Activated CD4-positive, alpha-beta T cell treated with anti-CD3 and anti-CD28 coated beads, Interleukin-2, amount 10 ng/mL, durations not matched to agents 7 days and 5 days (primary cell): ENCODE measurements around the gene PSD2. TPM values are rescaled to one million over a fixed set of nuclear protein-coding genes. Genes with fewer than 3 reads are reported as not detected.

Experiments
- CTCF ChIA-PET: fragments of 350-600 bp; sonication (Branson Sonifier 250); formaldehyde crosslinking; loops from one replicate; lab custom pipeline; 2021; ENCODE audit warnings: antibody characterized with exemption; lab: Charles Lee
- POLR2A ChIA-PET: fragments of 350-600 bp; sonication (Branson Sonifier 250); formaldehyde crosslinking; loops from one replicate; lab custom pipeline; 2021; ENCODE audit warnings: antibody characterized with exemption; lab: Charles Lee
- DNase-seq: peaks from one replicate; pipeline ENCODE4 v3.0.0-alpha.2; 2020
- H3K27ac Mint-ChIP-seq: one replicate; pipeline ENCODE4 v1.8.0; 2021; ENCODE audit warnings: mild to moderate bottlenecking, moderate library complexity, mixed read lengths
- H3K27me3 Mint-ChIP-seq: one replicate; pipeline ENCODE4 v1.8.0; 2021; ENCODE audit warnings: mixed read lengths
- H3K36me3 Mint-ChIP-seq: one replicate; pipeline ENCODE4 v1.8.0; 2021; ENCODE audit warnings: low read depth, mixed read lengths
- H3K4me1 Mint-ChIP-seq: one replicate; pipeline ENCODE4 v1.8.0; 2021; ENCODE audit warnings: mixed read lengths
- H3K4me3 Mint-ChIP-seq: one replicate; pipeline ENCODE4 v1.8.0; 2021; ENCODE audit warnings: mild to moderate bottlenecking, moderate library complexity, mixed read lengths
- H3K9me3 Mint-ChIP-seq: one replicate; pipeline ENCODE4 v1.8.0; 2021; ENCODE audit warnings: mixed read lengths
- total RNA-seq, 2 experiments: library from RNA; stranded (reverse); gene quantifications; one replicate each; pipeline ENCODE4 v1.2.3, GENCODE V29; 2021

The PSD2 gene
- total RNA-seq, 2 experiments from 2014 or later, result not detected

- Mint-ChIP-seq H3K27ac (no peak overlapping the region), H3K9me3 (no peaks in the 10 kb centered on the region), H3K4me3 (no peak overlapping the region), H3K27me3 (peaks cover 73% of the 10 kb centered on the region), H3K4me1 (peaks cover 8% of the 10 kb centered on the region), H3K36me3 (no peaks in the 10 kb centered on the region)
- ChIA-PET POLR2A (no interaction called here), CTCF (interaction anchor here (0.9 to 1.2 kb wide), 3 partner anchors 11 to 393 kb away, joined by 3 read pairs; no protein-coding TSS in a partner anchor)
- DNase-seq, result no peak
Observed at GRCh38 chr5:139758510-139759075, 37.0 kb upstream of the PSD2 start.

GRCh38 chr5:139759219-139759721, 36.3 kb upstream of the PSD2 start:
- H3K9me3 Mint-ChIP-seq, result no peaks in the 10 kb centered on the region
- no peaks in the 10 kb centered on the region for H3K36me3 Mint-ChIP-seq
- H3K27ac Mint-ChIP-seq, result no peak overlapping the region
- peaks cover 80% of the 10 kb centered on the region for H3K27me3 Mint-ChIP-seq
- POLR2A ChIA-PET, result no interaction called here
- H3K4me3 Mint-ChIP-seq, result no peak overlapping the region
- peaks cover 8% of the 10 kb centered on the region for H3K4me1 Mint-ChIP-seq
- no peak for DNase-seq
- CTCF ChIA-PET, result interaction anchor here (0.9 to 1.2 kb wide), 3 partner anchors 12 to 394 kb away, joined by 3 read pairs; no protein-coding TSS in a partner anchor

DNA sequence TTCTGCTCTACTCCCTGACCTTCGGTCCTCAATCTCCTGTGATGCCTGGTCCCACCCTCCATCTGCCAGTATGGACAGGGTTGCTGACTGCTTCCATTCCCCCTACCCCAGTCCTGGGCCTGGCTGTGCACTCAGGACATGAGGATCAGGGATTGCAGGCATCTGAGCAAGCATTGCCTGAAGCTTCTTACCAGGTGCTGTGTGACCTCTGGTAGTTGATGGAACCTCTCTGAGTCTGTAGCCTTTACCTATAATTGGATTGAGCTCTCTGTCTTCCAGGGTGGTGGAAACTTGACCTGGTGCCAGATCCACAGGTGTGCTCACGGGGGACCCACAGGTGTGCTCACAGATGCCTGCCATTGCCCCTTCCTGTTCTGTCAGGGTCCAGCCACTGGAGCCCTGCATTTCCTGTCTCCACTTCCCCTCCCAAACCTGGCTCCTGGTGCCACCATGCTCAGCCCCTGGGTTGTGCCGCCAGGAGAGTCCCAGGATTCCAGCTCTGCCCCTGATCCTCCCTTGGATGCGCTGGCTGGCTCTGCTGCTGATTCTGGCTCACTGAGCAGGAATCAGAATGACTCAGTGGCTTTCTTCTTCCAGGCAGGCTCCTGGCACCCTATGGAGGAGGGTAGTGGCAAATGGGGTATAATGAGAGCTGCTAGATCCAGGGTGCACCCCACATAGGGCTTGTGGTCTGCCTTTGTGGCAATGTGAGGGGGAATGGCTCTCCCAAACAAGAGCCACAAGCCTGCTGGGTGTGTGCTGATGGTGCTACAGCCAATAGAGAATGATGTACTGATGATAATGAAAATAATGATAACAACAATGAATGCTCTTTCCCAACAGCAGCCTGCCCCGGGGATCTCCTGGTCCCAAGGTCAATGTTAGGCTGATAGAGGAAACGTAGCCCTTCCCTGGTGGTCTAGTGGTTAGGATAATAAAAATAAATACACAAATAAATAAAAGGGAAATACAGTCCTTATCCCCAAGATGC, 35.2 kb upstream of the PSD2 start:
- CTCF ChIA-PET, result interaction anchor here (1.0 kb wide), 1 partner anchor 15 kb away, joined by 3 read pairs; no protein-coding TSS in a partner anchor
- POLR2A ChIA-PET, result no interaction called here
- Mint-ChIP-seq H3K4me3 (no peak overlapping the region), H3K36me3 (no peaks in the 10 kb centered on the region), H3K9me3 (no peaks in the 10 kb centered on the region), H3K4me1 (peaks cover 12% of the 10 kb centered on the region), H3K27ac (no peak overlapping the region), H3K27me3 (peaks cover 80% of the 10 kb centered on the region)
- no peak for DNase-seq

GRCh38 chr5:139761057-139761450, 34.6 kb upstream of the PSD2 start:
- Mint-ChIP-seq H3K36me3 (no peaks in the 10 kb centered on the region), H3K27ac (no peak overlapping the region), H3K4me1 (peaks cover 12% of the 10 kb centered on the region), H3K9me3 (no peaks in the 10 kb centered on the region), H3K27me3 (peaks cover 76% of the 10 kb centered on the region), H3K4me3 (no peak overlapping the region)
- POLR2A ChIA-PET, result no interaction called here
- CTCF ChIA-PET, result no interaction called here
- no peak for DNase-seq

- Mint-ChIP-seq H3K4me1 (peaks cover 12% of the 10 kb centered on the region), H3K36me3 (no peaks in the 10 kb centered on the region), H3K27me3 (peaks cover 71% of the 10 kb centered on the region), H3K27ac (no peak overlapping the region), H3K4me3 (no peak overlapping the region), H3K9me3 (no peaks in the 10 kb centered on the region)
- ChIA-PET CTCF (no interaction called here), POLR2A (no interaction called here)
- DNase-seq, result no peak
Observed at GRCh38 chr5:139761501-139761900, 34.1 kb upstream of the PSD2 start.

DNA sequence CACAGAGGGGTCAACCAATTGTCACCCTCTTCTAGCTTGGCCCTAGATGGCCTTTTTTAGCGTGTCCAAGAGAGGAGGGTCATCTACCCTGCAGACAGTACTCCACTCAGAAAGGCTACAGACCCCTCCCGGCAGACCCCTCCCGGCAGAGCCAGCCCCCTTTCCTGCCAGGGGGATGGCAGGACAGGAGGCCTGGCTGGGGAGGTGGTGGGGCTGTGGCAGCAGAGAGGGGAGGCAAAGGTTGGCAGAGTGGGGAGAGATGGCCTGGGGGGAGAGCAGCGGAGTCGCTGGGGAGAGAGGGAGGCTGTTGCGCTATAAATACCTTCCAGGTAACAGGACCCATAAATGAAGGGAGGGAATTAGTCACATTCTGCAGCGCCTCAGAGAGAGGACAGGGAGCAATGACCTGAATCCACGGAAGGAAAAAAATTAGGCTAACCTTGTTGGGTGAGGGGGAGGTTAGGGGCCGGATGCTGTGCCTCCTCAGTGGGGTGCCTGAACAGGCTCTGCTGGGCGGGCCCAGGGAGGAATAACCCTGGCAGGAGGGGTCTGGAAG, 32.9 kb upstream of the PSD2 start:
- Mint-ChIP-seq H3K4me1 (peaks cover 12% of the 10 kb centered on the region), H3K9me3 (no peaks in the 10 kb centered on the region), H3K27ac (no peak overlapping the region), H3K27me3 (peaks cover 59% of the 10 kb centered on the region), H3K36me3 (no peaks in the 10 kb centered on the region), H3K4me3 (no peak overlapping the region)
- DNase-seq, result no peak
- POLR2A ChIA-PET, result no interaction called here
- CTCF ChIA-PET, result interaction anchor here (1.0 to 1.7 kb wide), 3 partner anchors 8 to 129 kb away, joined by 4 to 6 read pairs (median 5); no protein-coding TSS in a partner anchor

- ChIA-PET POLR2A (no interaction called here), CTCF (interaction anchor here (1.0 to 1.7 kb wide), 6 partner anchors 9 to 136 kb away, joined by 3 to 6 read pairs (median 4); no protein-coding TSS in a partner anchor)
- Mint-ChIP-seq H3K4me3 (no peak overlapping the region), H3K27me3 (peaks cover 54% of the 10 kb centered on the region), H3K4me1 (peaks cover 12% of the 10 kb centered on the region), H3K36me3 (no peaks in the 10 kb centered on the region), H3K27ac (no peak overlapping the region), H3K9me3 (no peaks in the 10 kb centered on the region)
- no peak for DNase-seq
Observed at GRCh38 chr5:139763280-139763929, 32.2 kb upstream of the PSD2 start.

DNA sequence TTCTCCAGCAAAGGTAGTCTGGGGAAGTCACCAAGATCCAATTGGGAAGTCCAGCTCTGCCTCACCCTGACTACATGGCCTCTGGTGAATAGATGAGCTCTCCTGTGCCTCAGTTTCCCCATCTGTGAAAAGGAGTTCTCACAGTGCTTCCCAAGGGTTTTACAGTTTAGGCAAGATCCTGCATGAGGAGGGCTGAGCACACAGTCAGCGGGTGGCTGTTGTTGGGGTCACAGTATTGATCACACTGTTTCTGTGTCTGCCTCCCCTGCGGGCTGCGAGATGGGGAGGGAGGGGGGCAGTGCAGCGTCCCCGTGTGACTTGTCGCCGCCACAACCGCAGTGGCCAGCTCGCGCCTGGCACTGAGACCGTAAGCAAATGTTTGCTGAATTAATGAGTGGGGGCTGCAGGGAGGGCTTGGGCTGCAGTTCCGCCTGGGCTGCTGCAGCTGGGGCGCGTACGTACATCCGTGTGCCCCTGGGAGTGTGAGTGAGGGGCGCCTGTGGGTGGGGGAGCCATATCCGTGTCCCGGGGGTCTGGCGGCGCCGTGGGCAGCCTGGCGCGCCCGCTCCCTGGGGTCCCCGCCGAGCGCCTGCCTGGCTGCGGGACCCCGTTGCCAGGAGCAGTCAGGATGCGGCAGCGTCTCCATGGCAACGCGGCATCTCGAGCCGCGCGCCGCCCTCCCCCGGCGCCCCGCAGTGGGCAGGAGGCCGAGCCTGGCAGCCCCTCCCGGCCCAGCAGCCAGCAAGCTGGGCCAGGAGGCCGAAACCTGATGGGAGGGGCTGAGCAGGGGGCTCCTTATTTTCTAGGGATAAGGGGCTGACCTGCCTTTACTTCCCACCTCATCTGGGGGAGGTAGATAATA, 31.4 kb upstream of the PSD2 start:
- Mint-ChIP-seq H3K27ac (no peak overlapping the region), H3K4me1 (peaks cover 12% of the 10 kb centered on the region), H3K36me3 (no peaks in the 10 kb centered on the region), H3K4me3 (no peak overlapping the region), H3K9me3 (no peaks in the 10 kb centered on the region), H3K27me3 (peaks cover 48% of the 10 kb centered on the region)
- ChIA-PET CTCF (interaction anchor here (0.7 to 1.8 kb wide), 8 partner anchors 10 to 136 kb away, joined by 3 to 6 read pairs (median 4); no protein-coding TSS in a partner anchor), POLR2A (no interaction called here)
- no peak for DNase-seq

- POLR2A ChIA-PET, result no interaction called here
- peak overlapping the region; percentile 62 for H3K4me3 Mint-ChIP-seq
Observed at GRCh38 chr5:139764886-139765408, 30.7 kb upstream of the PSD2 start.

GRCh38 chr5:139765409-139766217, 30.0 kb upstream of the PSD2 start:
- H3K27me3 Mint-ChIP-seq, result peaks cover 41% of the 10 kb centered on the region
- peaks cover 11% of the 10 kb centered on the region for H3K4me1 Mint-ChIP-seq
- DNase-seq, result peak; percentile 84
- no peak overlapping the region for H3K27ac Mint-ChIP-seq
- peak overlapping the region; percentile 62 for H3K4me3 Mint-ChIP-seq
- ChIA-PET POLR2A (no interaction called here), CTCF (interaction anchor here (0.6 to 3.6 kb wide), 47 partner anchors 8 to 424 kb away, joined by 3 to 62 read pairs (median 4); partner anchors contain the start of gene PAIP2)
- H3K9me3 Mint-ChIP-seq, result no peaks in the 10 kb centered on the region
- no peaks in the 10 kb centered on the region for H3K36me3 Mint-ChIP-seq

More at GRCh38 chr5:139764886-139765408, 30.7 kb upstream of the PSD2 start:
- peaks cover 11% of the 10 kb centered on the region for H3K4me1 Mint-ChIP-seq
- no peaks in the 10 kb centered on the region for H3K36me3 Mint-ChIP-seq
- H3K27ac Mint-ChIP-seq, result no peak overlapping the region
- no peaks in the 10 kb centered on the region for H3K9me3 Mint-ChIP-seq
- peaks cover 44% of the 10 kb centered on the region for H3K27me3 Mint-ChIP-seq
- CTCF ChIA-PET, result interaction anchor here (0.6 to 3.6 kb wide), 39 partner anchors 8 to 423 kb away, joined by 3 to 62 read pairs (median 4); partner anchors contain the start of gene PAIP2
- DNase-seq, result no peak
